Measurements from ENCODE around the gene SLC10A7.

GRCh38 chr4:146288193-146288592, 233.5 kb downstream of the SLC10A7 start:
- no peak for TF ChIP-seq CTCF (IDR thresholded peaks at IDR 0.05; ENCODE audit: insufficient read depth, low read length, poor library complexity, severe bottlenecking)
- TF ChIP-seq EZH2phosphoT487 (conservative IDR thresholded peaks at IDR 0.05; ENCODE audit: low read length): no peak

All from SU-DHL-6 (cell line).